Lower leg skin (tissue), 4 donors: ENCODE measurements around the gene ATAD2B. TPM values are rescaled to one million over a fixed set of nuclear protein-coding genes. Genes with fewer than 3 reads are reported as not detected.

Source experiments
- DNase-seq, 2 donors: peaks; one replicate each; pipeline ENCODE4 v3.0.0-alpha.2; 2019; ENCODE audit warnings: low spot score in 2 of 2
- H3K4me3 ChIP-seq: fragments of 200-600 bp; sonication (generic); 2 replicates; pipeline ENCODE4 v1.5.1; 2017; ENCODE audit warnings: mild to moderate bottlenecking, low read depth; ENCODE audit not compliant: poor library complexity, severe bottlenecking
- POLR2A ChIP-seq, 2 donors: fragments of 450-650 bp; IDR thresholded peaks; one replicate each; pipeline ENCODE4 v1.6.1; 2016 to 2017; ENCODE audit warnings: antibody characterized with exemption in 2 of 2, mild to moderate bottlenecking in 1 of 2, moderate library complexity in 1 of 2
- WGBS, 2 donors: methylation state at CpG; one replicate each; pipeline ENCODE4 v1.1.5; 2018; 5-methylcytosine and 5-hydroxymethylcytosine counted together
- intact Hi-C: fragments of 100-400 bp; cut with DNase I; formaldehyde crosslinking; loops from one replicate; pipeline ENCODE4 v1.15.0; 2023; ENCODE audit warnings: low total_unique reads
- total RNA-seq, 4 donors: library from RNA; depleted of rRNA; stranded (reverse); fragments of >200 nt; gene quantifications; one replicate each; pipeline ENCODE4 v1.1.0, GENCODE V29; 2016
- TF ChIP-seq, protein P1 (sequence below), 3 donors: fragments of 450-650 bp; IDR thresholded peaks; one replicate each; pipeline ENCODE4 v1.5.1; 2016; ENCODE audit warnings: antibody characterized with exemption in 3 of 3, mild to moderate bottlenecking in 3 of 3, moderate library complexity in 2 of 3

Gene ATAD2B
- total RNA-seq, 4 donors from 2014 or later = 23.2 to 31.1 (median 27.9) TPM

- DNase-seq = no peak
- intact Hi-C loops = no loop called here
- WGBS, 2 donors = 69 to 79% methylated on average over 3 to 4 of the region's 4 CpGs
- no peak overlapping the region for H3K4me3 ChIP-seq
- TF ChIP-seq, protein P1, sequence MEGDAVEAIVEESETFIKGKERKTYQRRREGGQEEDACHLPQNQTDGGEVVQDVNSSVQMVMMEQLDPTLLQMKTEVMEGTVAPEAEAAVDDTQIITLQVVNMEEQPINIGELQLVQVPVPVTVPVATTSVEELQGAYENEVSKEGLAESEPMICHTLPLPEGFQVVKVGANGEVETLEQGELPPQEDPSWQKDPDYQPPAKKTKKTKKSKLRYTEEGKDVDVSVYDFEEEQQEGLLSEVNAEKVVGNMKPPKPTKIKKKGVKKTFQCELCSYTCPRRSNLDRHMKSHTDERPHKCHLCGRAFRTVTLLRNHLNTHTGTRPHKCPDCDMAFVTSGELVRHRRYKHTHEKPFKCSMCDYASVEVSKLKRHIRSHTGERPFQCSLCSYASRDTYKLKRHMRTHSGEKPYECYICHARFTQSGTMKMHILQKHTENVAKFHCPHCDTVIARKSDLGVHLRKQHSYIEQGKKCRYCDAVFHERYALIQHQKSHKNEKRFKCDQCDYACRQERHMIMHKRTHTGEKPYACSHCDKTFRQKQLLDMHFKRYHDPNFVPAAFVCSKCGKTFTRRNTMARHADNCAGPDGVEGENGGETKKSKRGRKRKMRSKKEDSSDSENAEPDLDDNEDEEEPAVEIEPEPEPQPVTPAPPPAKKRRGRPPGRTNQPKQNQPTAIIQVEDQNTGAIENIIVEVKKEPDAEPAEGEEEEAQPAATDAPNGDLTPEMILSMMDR (IDR thresholded peaks at IDR 0.05) = no peak
- TF ChIP-seq POLR2A (IDR thresholded peaks at IDR 0.05) = no peak
Measured at GRCh38 chr2:23720705-23721453, 206.0 kb downstream of the ATAD2B start.

DNA sequence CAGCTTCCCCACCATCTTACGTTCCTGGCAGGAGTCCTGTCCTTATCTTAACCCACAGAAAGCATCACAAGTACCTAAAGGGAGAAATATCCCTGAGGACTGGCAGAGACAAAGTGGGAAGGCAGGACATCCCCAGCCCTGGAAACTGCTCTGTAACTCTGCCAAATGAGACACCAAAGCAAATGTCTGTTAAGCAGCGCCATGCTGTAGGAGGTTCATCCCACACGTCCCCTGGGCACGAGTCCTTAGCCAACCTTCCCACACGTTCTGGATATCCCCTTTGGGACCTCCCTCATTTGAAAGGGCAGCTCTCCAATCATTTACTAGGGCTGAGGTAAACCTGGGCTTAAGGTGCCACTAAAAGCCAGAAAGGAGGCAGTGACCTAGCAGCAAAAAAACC, 207.2 kb downstream of the ATAD2B start:
- TF ChIP-seq POLR2A (IDR thresholded peaks at IDR 0.05) = no peak
- TF ChIP-seq, protein P1 (IDR thresholded peaks at IDR 0.05) = no peak
- 69 to 74% methylated on average over 5 of the region's 5 CpGs for WGBS, 2 donors

DNA sequence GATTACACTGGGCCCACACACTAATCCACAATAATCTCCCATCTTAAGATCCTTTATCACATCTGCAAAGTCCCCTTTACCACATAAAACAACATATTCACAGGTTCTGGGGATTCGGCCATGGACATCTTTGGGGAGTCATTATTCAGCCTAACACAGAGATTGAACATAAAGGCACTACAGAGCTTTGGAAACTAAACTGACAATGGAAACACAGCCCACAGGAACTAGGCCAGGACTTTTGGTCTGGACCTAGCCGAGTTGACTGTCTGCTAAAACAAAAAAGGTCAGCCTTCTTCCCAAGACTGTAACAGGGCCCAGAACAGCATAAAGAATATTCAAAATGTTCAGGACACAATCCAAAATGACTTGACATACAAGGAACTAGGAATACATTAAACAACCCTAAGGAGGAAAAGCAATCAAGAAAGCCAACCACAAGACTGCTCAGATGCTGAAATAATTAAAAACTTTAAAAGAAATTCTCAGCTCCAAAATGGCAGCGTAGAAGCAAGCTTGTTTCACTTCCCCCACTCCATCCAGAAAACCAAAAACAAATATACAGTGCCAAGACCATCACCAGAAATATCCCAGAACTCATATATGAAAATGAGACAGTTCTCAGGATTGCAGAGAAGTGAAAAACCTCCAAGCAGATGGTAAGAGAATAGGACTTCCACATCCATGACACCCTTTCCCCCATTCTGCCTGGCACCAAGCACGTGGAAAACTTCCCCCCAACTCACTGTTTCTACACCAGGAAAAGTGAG, 207.8 kb downstream of the ATAD2B start:
- TF ChIP-seq POLR2A (IDR thresholded peaks at IDR 0.05) = no peak
- TF ChIP-seq, protein P1 (IDR thresholded peaks at IDR 0.05) = no peak
- H3K4me3 ChIP-seq = no peak overlapping the region
- intact Hi-C loops = no loop called here
- 86 to 90% methylated on average over 4 of the region's 4 CpGs for WGBS, 2 donors
- DNase-seq = no peak

More for the DNA sequence above, 207.2 kb downstream of the ATAD2B start:
- intact Hi-C loops = no loop called here
- DNase-seq = no peak
- H3K4me3 ChIP-seq = no peak overlapping the region

GRCh38 chr2:23713351-23713750, 213.6 kb downstream of the ATAD2B start:
- no peak for TF ChIP-seq POLR2A (IDR thresholded peaks at IDR 0.05)
- TF ChIP-seq, protein P1 (IDR thresholded peaks at IDR 0.05) = no peak
- 81 to 82% methylated on average over 5 of the region's 5 CpGs for WGBS, 2 donors
- intact Hi-C loops = no loop called here
- H3K4me3 ChIP-seq = no peak overlapping the region
- no peak for DNase-seq

DNA sequence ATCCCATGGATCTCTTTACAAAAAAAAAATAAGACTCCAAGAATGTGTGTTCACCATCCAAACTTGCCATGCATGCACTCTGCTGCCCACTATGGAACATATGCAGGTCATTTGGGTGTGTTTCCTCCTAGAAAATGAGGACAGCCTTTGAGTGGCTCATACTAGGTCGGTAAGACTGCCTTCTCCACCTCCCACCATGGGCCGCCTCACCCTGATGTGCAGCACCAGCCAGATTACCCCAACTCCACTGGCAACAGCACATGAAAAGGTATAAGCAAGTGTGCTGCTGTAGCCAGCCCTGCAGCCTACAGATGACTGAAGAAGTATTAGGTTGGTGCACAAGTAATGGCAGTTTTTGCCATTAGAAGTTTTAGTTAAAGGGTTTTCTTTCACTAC, 214.2 kb downstream of the ATAD2B start:
- whole genome bisulfite sequencing, 2 donors = 70 to 73% methylated on average over 2 of the region's 2 CpGs
- no peak overlapping the region for H3K4me3 ChIP-seq

More for the DNA sequence above, 214.2 kb downstream of the ATAD2B start:
- no peak for DNase-seq
- intact Hi-C loops = no loop called here
- TF ChIP-seq, protein P1 (IDR thresholded peaks at IDR 0.05) = no peak
- TF ChIP-seq POLR2A (IDR thresholded peaks at IDR 0.05) = no peak
